Small intestine (tissue), 7 donors: ENCODE results near the gene MEX3A. TPM values are rescaled to one million over a fixed set of nuclear protein-coding genes. Genes with fewer than 3 reads are reported as not detected.
A peak's percentile ranks its signal among the peaks of the same experiment; 100 is the strongest.

Source experiments
- DNase-seq, 2 donors: peaks; one replicate each; pipeline versions ENCODE4 v3.0.0 to v3.0.0-alpha.2; 2013
- FAIRE-seq: peaks from 2 replicates; lab custom pipeline; 2012; peaks lifted over from hg19 to GRCh38; lab: Jason Lieb, UNC
- H3K27ac ChIP-seq, 3 donors: one replicate each; pipeline ENCODE4 v1.5.1; 2013; ENCODE audit warnings: low read length in 2 of 3, mild to moderate bottlenecking in 2 of 3, control low read depth in 1 of 3, inconsistent platforms in 1 of 3, low read depth in 1 of 3, moderate library complexity in 1 of 3
- H3K27me3 ChIP-seq, 3 donors: one replicate each; pipeline ENCODE4 v1.6.1; 2013; ENCODE audit warnings: low read length in 3 of 3, inconsistent platforms in 1 of 3; ENCODE audit not compliant: control insufficient read depth in 3 of 3, insufficient read depth in 3 of 3
- H3K36me3 ChIP-seq, 3 donors: one replicate each; pipeline ENCODE4 v1.6.1; 2013; ENCODE audit warnings: low read length in 3 of 3, inconsistent platforms in 1 of 3, low read depth in 1 of 3, mild to moderate bottlenecking in 1 of 3, moderate library complexity in 1 of 3; ENCODE audit not compliant: control insufficient read depth in 3 of 3, insufficient read depth in 2 of 3
- H3K4me1 ChIP-seq, 3 donors: one replicate each; pipeline ENCODE4 v1.6.1; 2013; ENCODE audit warnings: low read length in 2 of 3, inconsistent platforms in 1 of 3, low read depth in 1 of 3, mild to moderate bottlenecking in 1 of 3, moderate library complexity in 1 of 3; ENCODE audit not compliant: control insufficient read depth in 3 of 3, insufficient read depth in 2 of 3
- H3K4me3 ChIP-seq, 3 donors: one replicate each; pipeline ENCODE4 v1.5.1; 2013; ENCODE audit warnings: low read length in 3 of 3, control low read depth in 1 of 3, inconsistent platforms in 1 of 3, low read depth in 1 of 3, mild to moderate bottlenecking in 1 of 3, moderate library complexity in 1 of 3
- H3K9me3 ChIP-seq, 2 donors: one replicate each; pipeline ENCODE4 v1.6.1; 2013; ENCODE audit warnings: low read depth in 1 of 2, low read length in 1 of 2; ENCODE audit not compliant: control insufficient read depth in 2 of 2, insufficient read depth in 1 of 2
- whole genome bisulfite sequencing, 3 donors: extraction: QIAGEN DNeasy Blood & Tissue Kit; methylation state at CpG; one replicate each; pipeline ENCODE4 v1.1.7; 2013; 5-methylcytosine and 5-hydroxymethylcytosine counted together
- polyA plus RNA-seq, 4 donors: library from polyadenylated mRNA; stranded (reverse) in 3 of 4; unstranded in 1 of 4; fragments of 200-250 nt in 3 of 4; fragments of 120-200 nt in 1 of 4; gene quantifications; one replicate each; pipeline versions ENCODE4 v1.2.1 to v1.2.3, GENCODE V29; 2013
- donor health status: healthy with polysubstance abuse.
- donor health status: control.
- donor health status: control.
- donor health status: Bipolar disorder and iron deficiency.
- donor health status: healthy.

MEX3A gene
- polyA plus RNA-seq, 4 donors = under 0.01 to 5.6 (median 0.87) TPM

DNA sequence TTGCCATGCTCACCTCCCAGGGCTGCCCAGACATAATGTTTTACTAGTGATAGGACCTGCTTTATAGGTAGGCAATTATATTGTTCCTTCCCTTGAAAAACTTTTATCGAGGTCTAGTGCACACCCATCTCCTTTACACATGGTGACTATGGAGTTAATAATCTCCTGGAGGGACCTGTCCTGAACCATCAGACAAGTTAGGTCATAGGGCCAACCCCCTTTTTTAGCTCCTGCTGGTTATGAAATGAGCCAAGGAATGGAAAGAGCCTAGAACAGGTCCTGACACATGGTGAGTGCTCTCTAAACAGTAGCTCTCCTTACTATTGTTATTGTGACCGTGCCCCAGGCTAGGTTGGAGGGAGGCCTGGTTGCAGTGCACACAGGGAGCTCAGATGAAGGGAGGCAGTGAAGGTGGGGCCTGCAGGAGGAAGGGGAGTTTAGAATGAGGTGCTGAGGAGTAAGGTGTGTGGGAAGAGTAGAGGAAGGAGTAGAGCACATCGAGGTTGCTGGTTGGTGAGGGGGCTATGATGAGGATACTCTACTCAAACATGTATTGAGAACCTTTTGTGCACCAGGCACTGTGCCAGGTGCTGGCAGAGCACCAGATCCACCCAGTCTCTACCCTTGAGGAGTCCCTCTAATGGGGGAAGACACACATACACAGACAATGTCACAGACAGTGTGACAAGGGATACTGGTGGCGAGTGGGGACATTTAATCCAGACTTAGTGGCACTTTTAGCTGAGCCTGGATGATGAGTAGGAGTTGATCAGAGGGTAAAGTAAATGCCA lies 18.1 kb upstream of the MEX3A start:
- H3K4me3 ChIP-seq = no peak overlapping the region
- H3K27me3 ChIP-seq = no peaks in the 10 kb centered on the region
- H3K9me3 ChIP-seq = no peaks in the 10 kb centered on the region
- 32 to 59% (median 42%) methylated on average over 4 of the region's 4 CpGs for WGBS, 3 donors
- FAIRE-seq (no peak), DNase-seq (peak; percentile 15 to 40)
- peaks cover 15 to 60% (median 31%) of the 10 kb centered on the region in 3 donors for H3K4me1 ChIP-seq
- H3K27ac ChIP-seq = peak overlapping the region in 1 of 3 donors; percentile 0
- H3K36me3 ChIP-seq = peaks cover 0 to 18% (median 0%) of the 10 kb centered on the region in 3 donors

DNA sequence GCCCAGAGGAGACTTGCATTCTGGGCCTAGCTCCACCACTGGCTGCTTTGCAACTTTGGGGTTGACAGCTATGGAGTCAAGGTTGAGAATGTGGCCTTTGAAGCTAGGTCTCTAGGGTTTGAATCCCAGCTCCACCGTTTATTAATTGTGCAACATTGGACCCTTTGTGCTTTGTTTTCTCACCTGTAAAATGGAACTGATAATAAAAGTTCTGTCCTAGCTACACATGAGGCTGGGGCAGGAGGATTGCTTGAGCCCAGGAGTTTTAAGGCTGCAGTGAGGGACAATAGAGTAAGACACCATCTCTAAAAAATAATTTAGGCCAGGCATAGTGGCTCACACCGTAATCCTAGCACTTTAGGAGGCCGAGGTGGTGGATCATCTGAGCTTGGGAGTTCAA lies 17.0 kb upstream of the MEX3A start:
- Histone ChIP-seq H3K4me1 (peaks cover 9 to 49% (median 23%) of the 10 kb centered on the region in 3 donors), H3K4me3 (no peak overlapping the region), H3K27ac (no peak overlapping the region), H3K27me3 (no peaks in the 10 kb centered on the region), H3K9me3 (no peaks in the 10 kb centered on the region), H3K36me3 (peaks cover 0 to 20% (median 0%) of the 10 kb centered on the region in 3 donors)
- DNase-seq (no peak), FAIRE-seq (no peak)
- 68 to 79% (median 72%) methylated on average over 3 of the region's 3 CpGs for WGBS, 3 donors

DNA sequence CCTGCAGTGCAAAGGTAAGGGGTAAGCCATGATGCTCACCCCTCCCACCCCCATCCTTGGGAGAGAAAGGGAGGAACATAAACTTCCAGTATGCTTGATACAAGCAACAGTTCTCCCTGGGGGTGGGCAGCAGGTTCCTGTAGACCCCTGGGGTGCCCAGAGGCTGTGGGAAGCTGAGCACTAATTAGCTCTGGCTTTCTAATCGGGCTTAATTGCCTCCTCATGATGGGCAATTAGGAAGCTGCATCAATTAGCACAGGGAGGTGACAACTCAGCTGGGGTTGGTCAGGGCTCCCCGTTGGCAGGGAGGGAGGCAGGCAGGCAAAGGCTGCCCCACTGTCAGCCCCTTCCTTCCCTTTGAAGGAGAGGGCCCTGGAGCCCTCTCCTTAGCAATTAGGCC lies 16.5 kb upstream of the MEX3A start:
- H3K27ac ChIP-seq = no peak overlapping the region
- no peaks in the 10 kb centered on the region for H3K27me3 ChIP-seq
- no peak overlapping the region for H3K4me3 ChIP-seq
- 72 to 86% (median 79%) methylated on average over 2 of the region's 2 CpGs for WGBS, 3 donors
- no peak for FAIRE-seq
- peaks cover 8 to 44% (median 22%) of the 10 kb centered on the region in 3 donors for H3K4me1 ChIP-seq
- no peak for DNase-seq
- peaks cover 0 to 24% (median 0%) of the 10 kb centered on the region in 3 donors for H3K36me3 ChIP-seq
- no peaks in the 10 kb centered on the region for H3K9me3 ChIP-seq

DNA sequence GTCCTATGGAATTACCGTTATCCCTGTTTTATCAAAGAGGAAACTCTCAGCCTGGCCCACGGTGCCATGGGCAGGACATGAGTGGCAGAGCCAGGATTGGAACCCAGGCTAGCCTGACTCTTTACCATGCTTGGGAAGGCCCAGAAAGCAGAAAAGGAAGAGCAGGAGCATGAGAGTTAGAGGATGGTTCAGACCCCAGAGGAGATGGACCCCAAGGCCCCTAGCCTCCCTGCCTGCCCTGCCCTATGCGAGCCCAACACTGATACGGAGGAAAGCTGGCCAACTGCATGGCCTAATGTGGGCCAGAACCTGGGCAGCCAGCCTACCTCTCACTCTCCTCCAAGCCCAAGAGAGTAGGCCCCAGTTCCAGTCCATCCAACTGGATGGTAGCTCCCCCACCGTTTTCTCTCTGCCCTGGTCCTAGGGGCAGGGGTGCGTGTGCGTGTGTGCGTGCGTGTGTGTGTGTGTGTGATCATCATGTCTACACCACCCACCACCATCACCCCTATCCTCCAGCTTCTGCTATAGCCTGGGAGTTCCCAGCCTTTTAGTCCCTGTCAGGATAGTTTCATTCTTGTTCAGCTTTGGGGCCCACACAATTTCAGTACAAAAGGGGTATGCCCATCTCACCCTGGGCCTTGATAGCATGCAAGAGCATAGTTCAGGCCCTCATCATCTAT lies 15.4 kb upstream of the MEX3A start:
- 84 to 91% (median 88%) methylated on average over 9 of the region's 9 CpGs for WGBS, 3 donors
- Histone ChIP-seq H3K27ac (peak overlapping the region in 1 of 3 donors; percentile 79), H3K36me3 (peaks cover 0 to 24% (median 0%) of the 10 kb centered on the region in 3 donors), H3K4me1 (peaks cover 0 to 33% (median 10%) of the 10 kb centered on the region in 3 donors), H3K9me3 (no peaks in the 10 kb centered on the region), H3K4me3 (no peak overlapping the region), H3K27me3 (no peaks in the 10 kb centered on the region)
- DNase-seq (no peak), FAIRE-seq (no peak)

DNA sequence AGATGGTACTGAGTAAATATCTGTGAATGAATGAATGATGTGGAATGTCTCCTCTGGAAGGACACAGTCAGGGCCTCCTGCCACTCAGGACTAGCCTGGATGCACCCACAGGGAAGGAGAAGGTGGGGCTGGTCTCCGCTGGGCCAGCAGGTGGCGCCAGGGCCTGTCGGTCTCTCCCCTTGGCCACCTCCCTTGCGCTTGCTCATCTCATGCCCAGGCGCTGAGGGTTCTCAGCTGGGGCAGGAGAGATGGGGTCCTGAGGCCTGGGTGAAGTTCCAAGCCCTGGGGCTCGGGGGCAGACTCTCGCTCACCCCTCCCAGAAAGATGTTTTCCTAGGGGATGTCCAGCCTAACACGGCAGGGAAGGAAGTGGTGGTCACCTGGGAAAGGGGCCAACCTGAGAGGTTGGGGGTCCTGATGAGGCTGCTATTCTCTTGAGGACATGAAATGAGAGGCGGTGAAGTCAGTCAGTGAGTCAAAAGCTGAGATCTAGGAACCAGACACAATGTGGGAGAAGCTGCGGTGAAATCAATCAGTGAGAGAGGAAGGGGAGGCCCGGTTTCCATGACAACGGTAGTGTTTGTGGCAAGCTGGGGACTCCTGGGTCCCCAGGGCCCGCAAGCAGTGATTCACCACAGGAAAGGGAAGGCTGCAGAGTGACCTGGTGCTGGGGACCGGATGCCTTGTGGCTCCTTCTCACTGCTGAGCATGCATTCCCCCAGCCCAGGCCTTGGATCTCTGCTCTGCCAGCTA lies 14.6 kb upstream of the MEX3A start:
- H3K27me3 ChIP-seq = no peaks in the 10 kb centered on the region
- peak overlapping the region in 2 of 3 donors; percentile 51 to 79 for H3K27ac ChIP-seq
- H3K4me1 ChIP-seq = peaks cover 0 to 24% (median 3%) of the 10 kb centered on the region in 3 donors
- FAIRE-seq (no peak), DNase-seq (peak; percentile 84 to 90)
- H3K4me3 ChIP-seq = no peak overlapping the region
- WGBS, 3 donors = 21 to 33% (median 22%) methylated on average over 14 of the region's 14 CpGs
- H3K9me3 ChIP-seq = no peaks in the 10 kb centered on the region
- peaks cover 0 to 24% (median 0%) of the 10 kb centered on the region in 3 donors for H3K36me3 ChIP-seq

DNA sequence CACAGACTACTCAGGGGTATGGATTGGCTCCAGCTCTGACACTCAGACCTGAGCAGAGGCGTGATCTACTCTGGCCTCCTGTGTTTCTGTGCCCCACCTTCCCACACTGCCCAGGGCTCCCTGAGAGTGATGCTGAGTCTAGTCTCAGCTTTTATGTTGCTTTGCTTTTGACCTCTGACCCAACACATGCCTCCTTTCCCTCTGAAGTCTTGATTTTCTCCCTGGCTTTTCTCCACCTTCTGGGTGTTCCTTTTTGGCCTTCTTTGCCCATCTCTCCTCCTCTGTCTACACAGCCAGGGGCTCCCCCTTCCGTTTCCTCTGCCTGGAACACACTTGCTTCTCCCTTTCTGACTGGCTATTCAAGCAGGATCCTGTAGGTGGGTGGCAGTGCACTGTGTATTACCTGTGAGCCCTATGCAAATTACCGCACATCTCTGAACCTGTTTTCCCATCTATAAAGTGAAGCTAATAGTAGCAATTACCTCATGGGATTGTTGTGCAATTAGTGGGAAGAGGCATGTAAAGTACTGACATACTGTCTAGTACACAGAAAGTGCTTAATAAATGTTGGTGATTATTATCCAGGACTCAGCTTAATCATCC lies 13.7 kb upstream of the MEX3A start:
- DNase-seq (peak in 1 of 2 donors; percentile 5), FAIRE-seq (no peak)
- H3K36me3 ChIP-seq = peaks cover 0 to 25% (median 0%) of the 10 kb centered on the region in 3 donors
- 78 to 89% (median 82%) methylated on average over 3 of the region's 3 CpGs for WGBS, 3 donors
- no peaks in the 10 kb centered on the region for H3K9me3 ChIP-seq
- no peak overlapping the region for H3K4me3 ChIP-seq
- peaks cover 0 to 22% (median 3%) of the 10 kb centered on the region in 3 donors for H3K4me1 ChIP-seq
- no peaks in the 10 kb centered on the region for H3K27me3 ChIP-seq
- no peak overlapping the region for H3K27ac ChIP-seq

DNA sequence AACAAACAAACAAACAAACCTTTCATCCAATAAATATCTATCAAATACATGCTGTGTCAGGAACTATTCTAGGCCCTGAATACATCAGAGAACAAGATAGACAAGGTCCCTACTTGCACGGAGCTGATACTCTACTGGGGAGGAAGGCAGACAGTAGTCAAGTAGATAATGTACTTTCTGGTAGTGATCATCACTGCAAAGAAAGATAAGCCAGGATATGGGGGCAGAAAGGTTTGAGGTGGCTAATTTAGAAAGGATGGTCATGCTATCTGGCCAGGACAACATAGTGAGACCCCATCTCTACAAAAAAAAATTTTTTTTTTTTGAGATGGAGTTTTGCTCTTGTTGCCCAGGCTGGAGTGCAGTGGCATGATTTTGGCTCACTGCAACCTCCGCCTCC lies 9.3 kb upstream of the MEX3A start:
- Histone ChIP-seq H3K36me3 (peaks cover 0 to 21% (median 0%) of the 10 kb centered on the region in 3 donors), H3K27ac (no peak overlapping the region), H3K27me3 (no peaks in the 10 kb centered on the region), H3K9me3 (no peaks in the 10 kb centered on the region), H3K4me3 (no peak overlapping the region), H3K4me1 (peaks cover 0 to 6% (median 0%) of the 10 kb centered on the region in 3 donors)
- FAIRE-seq (no peak), DNase-seq (no peak)
- 73 to 84% (median 77%) methylated on average over 2 of the region's 2 CpGs for WGBS, 3 donors

DNA sequence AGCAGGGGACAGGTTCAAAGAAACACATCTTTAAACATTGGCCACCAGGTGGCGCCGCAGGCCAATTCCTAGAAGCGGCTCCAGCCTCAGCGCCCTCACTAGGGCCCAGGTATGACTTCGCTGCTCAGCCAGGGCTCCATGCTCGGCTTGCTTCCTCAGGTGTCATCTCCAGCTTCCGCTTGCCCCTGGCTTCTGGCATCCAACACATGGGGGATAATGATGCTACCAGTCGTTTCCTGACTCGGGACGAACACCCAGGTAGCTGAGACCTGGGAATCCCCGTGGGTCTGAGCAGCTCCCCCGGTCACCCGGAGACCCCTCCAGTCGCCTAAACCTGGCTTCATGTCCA lies 8.5 kb upstream of the MEX3A start:
- 37 to 40% (median 39%) methylated on average over 14 of the region's 14 CpGs for WGBS, 3 donors
- no peak for FAIRE-seq
- H3K27ac ChIP-seq = no peak overlapping the region

More for the DNA sequence above, 8.5 kb upstream of the MEX3A start:
- no peaks in the 10 kb centered on the region for H3K27me3 ChIP-seq
- DNase-seq = peak; percentile 88 to 94
- H3K36me3 ChIP-seq = peaks cover 0 to 19% (median 0%) of the 10 kb centered on the region in 3 donors
- no peak overlapping the region for H3K4me3 ChIP-seq
- H3K9me3 ChIP-seq = no peaks in the 10 kb centered on the region
- H3K4me1 ChIP-seq = peaks cover 0 to 2% (median 0%) of the 10 kb centered on the region in 3 donors
